Measurements from ENCODE around the gene BICC1.

BICC1 gene

DNA sequence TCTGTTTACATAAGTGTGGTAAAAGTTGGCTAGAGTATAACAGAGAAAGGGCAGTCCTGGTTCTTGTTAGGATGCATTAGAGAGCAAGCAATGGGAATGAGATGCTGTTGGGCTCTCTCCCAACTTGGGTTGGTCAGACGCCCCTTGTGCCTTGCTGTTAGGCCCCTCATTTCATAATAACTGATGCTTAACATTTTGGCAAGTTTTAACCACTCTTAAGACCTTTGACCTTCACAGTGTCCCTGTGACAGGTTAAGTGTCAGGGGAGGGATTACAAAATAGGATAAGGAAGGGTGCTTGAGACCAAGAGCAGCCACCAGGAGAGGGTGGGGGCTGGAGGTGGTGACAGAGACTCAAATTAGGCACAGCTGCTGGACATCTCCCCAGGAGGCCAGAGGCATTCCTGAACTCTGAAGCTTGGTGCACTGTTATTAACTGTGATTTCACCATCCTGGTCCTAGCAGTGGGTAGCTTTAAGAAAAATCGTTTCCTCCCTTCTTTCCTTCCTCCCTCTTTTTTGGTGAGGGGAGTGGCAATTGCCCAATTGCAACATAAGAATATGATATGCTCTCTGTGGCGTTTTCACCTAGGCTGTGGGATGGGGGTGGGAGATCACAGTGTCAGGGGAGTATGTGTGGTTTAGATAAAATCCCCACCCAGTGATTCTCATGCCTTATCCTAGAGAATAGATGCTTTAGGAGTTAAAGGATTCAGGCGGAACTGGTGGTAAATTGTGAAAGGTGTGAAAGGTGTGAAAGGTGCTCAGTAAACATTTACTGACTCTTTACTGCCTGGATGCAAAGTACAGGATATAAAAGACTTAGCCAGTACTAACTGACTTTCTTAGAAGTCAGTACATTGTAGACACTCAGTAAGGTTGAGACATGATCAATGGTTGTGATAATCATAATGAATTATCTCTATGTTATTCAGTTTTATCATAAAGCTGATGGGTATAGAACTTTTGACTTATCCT is 270.5 kb downstream of the BICC1 start:
- Histone ChIP-seq H3K36me3 (ENCODE audit: control insufficient read depth, insufficient read depth, low read length) (no peaks in the 10 kb centered on the region), H2BK5ac (ENCODE audit: low read length) (no peak overlapping the region), H3K4me2 (ENCODE audit: low read length) (no peak overlapping the region), H3K4me1 (ENCODE audit: control insufficient read depth, low read depth, low read length) (no peaks in the 10 kb centered on the region), H3K23ac (ENCODE audit: low read length) (no peak overlapping the region), H3K27ac (ENCODE audit: low read depth, low read length) (no peak overlapping the region), H3K4me3 (ENCODE audit: low read length) (no peak overlapping the region), H4K5ac (ENCODE audit: low read length) (no peak overlapping the region), H3K79me1 (ENCODE audit: low read length) (no peaks in the 10 kb centered on the region), H2AK5ac (ENCODE audit: low read length) (no peak overlapping the region), H2BK120ac (ENCODE audit: low read depth, low read length) (no peak overlapping the region), H3K18ac (ENCODE audit: low read length) (no peak overlapping the region), H2BK15ac (replicated peaks; ENCODE audit: low read depth) (no peak overlapping the region), H3K4ac (ENCODE audit: low read depth, low read length) (no peak overlapping the region), H3K56ac (ENCODE audit: low read length) (no peak overlapping the region), H4K8ac (ENCODE audit: low read depth, low read length) (no peak overlapping the region), H3K9ac (ENCODE audit: low read length) (no peak overlapping the region), H3K79me2 (ENCODE audit: control insufficient read depth, insufficient read depth, low read length) (no peaks in the 10 kb centered on the region), H3K27me3 (ENCODE audit: insufficient read depth, low read length, poor library complexity) (no peaks in the 10 kb centered on the region)
- no CpG with 5 or more reads among the region's 4 CpGs for WGBS (ENCODE audit: extremely low coverage, insufficient coverage, low lambda C conversion rate)
- DNase-seq, result no peak

DNA sequence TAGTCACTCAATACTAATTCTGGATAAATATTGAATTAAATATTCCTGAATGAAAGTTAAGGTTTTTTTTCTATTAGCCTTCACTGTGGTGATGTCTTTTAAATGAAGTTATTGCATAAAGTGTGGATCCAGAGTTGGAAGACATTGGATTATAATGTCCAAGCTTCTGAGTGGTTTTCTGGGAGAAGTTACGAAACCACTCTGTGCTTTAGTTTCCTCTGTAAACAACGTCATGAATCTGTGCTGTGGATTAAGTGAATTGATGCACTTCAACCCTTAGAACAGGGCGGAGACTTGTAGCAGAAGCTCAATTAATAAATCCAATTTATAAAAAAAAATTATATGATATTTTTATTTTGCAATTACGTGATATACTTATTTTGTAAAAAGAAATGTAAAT is 271.7 kb downstream of the BICC1 start:
- Histone ChIP-seq H4K5ac (ENCODE audit: low read length) (no peak overlapping the region), H3K23ac (ENCODE audit: low read length) (no peak overlapping the region), H3K79me1 (ENCODE audit: low read length) (no peaks in the 10 kb centered on the region), H3K27me3 (ENCODE audit: insufficient read depth, low read length, poor library complexity) (no peaks in the 10 kb centered on the region), H3K9ac (ENCODE audit: low read length) (no peak overlapping the region), H4K8ac (ENCODE audit: low read depth, low read length) (no peak overlapping the region), H2BK5ac (ENCODE audit: low read length) (no peak overlapping the region), H3K4me1 (ENCODE audit: control insufficient read depth, low read depth, low read length) (no peaks in the 10 kb centered on the region), H2BK120ac (ENCODE audit: low read depth, low read length) (no peak overlapping the region), H3K36me3 (ENCODE audit: control insufficient read depth, insufficient read depth, low read length) (no peaks in the 10 kb centered on the region), H3K4ac (ENCODE audit: low read depth, low read length) (no peak overlapping the region), H3K4me2 (ENCODE audit: low read length) (no peak overlapping the region), H3K4me3 (ENCODE audit: low read length) (no peak overlapping the region), H2AK5ac (ENCODE audit: low read length) (no peak overlapping the region), H3K56ac (ENCODE audit: low read length) (no peak overlapping the region), H3K79me2 (ENCODE audit: control insufficient read depth, insufficient read depth, low read length) (no peaks in the 10 kb centered on the region), H2BK15ac (replicated peaks; ENCODE audit: low read depth) (no peak overlapping the region), H3K27ac (ENCODE audit: low read depth, low read length) (no peak overlapping the region), H3K18ac (ENCODE audit: low read length) (no peak overlapping the region)
- WGBS (ENCODE audit: extremely low coverage, insufficient coverage, low lambda C conversion rate), result 100% methylated on average over 1 of the region's 4 CpGs
- no peak for DNase-seq

DNA sequence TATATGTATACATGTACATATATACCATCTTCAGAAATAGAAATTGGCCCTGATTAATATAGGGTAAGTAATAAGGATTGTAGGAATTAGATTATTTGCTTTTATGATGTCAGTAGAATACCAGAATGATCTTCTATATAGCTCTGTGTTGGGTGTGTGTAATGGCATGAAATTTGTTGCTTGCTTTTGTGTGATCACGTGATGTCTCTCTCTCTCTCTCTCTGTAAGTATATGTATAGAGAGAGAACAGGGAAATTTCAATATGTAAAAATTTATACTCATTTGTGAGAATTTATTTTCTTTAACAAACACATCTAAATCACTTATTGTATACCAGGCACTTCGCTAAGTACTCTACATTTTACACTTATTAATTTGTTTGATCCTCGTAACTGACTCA is 272.7 kb downstream of the BICC1 start:
- no peak overlapping the region for H2BK15ac ChIP-seq (replicated peaks; ENCODE audit: low read depth)
- H3K79me2 ChIP-seq (ENCODE audit: control insufficient read depth, insufficient read depth, low read length), result no peaks in the 10 kb centered on the region
- WGBS (ENCODE audit: extremely low coverage, insufficient coverage, low lambda C conversion rate), result no CpG with 5 or more reads among the region's 3 CpGs
- H2AK5ac ChIP-seq (ENCODE audit: low read length), result no peak overlapping the region
- no peak overlapping the region for H2BK5ac ChIP-seq (ENCODE audit: low read length)
- no peaks in the 10 kb centered on the region for H3K79me1 ChIP-seq (ENCODE audit: low read length)
- no peaks in the 10 kb centered on the region for H3K36me3 ChIP-seq (ENCODE audit: control insufficient read depth, insufficient read depth, low read length)
- no peak overlapping the region for H3K9ac ChIP-seq (ENCODE audit: low read length)
- no peak overlapping the region for H3K4me3 ChIP-seq (ENCODE audit: low read length)
- DNase-seq, result no peak
- no peak overlapping the region for H3K27ac ChIP-seq (ENCODE audit: low read depth, low read length)
- H3K4me2 ChIP-seq (ENCODE audit: low read length), result no peak overlapping the region
- H3K18ac ChIP-seq (ENCODE audit: low read length), result no peak overlapping the region
- H3K27me3 ChIP-seq (ENCODE audit: insufficient read depth, low read length, poor library complexity), result no peaks in the 10 kb centered on the region
- H3K4ac ChIP-seq (ENCODE audit: low read depth, low read length), result no peak overlapping the region
- no peak overlapping the region for H3K56ac ChIP-seq (ENCODE audit: low read length)
- no peak overlapping the region for H4K8ac ChIP-seq (ENCODE audit: low read depth, low read length)
- no peak overlapping the region for H4K5ac ChIP-seq (ENCODE audit: low read length)
- no peak overlapping the region for H2BK120ac ChIP-seq (ENCODE audit: low read depth, low read length)
- H3K4me1 ChIP-seq (ENCODE audit: control insufficient read depth, low read depth, low read length), result no peaks in the 10 kb centered on the region
- H3K23ac ChIP-seq (ENCODE audit: low read length), result no peak overlapping the region

DNA sequence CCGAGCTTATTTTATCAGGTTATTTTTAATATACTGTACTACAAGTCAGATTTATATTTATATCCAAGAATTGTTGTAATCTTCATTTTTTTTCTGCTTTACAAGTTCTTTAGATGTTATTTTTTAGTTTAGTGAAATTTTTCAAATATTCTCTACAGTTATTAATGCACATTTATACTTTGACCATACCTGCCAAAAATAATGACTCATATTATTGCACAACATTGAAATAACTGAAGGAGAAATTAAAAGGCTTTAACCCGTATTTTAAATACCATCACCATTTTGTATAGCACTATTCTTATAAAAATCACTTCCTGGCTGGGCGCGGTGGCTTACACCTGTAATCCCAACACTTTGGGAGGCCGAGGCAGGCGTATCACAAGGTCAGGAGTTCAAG is 278.5 kb downstream of the BICC1 start:
- no peaks in the 10 kb centered on the region for H3K27me3 ChIP-seq (ENCODE audit: insufficient read depth, low read length, poor library complexity)
- no peak overlapping the region for H4K5ac ChIP-seq (ENCODE audit: low read length)
- no peak overlapping the region for H2BK5ac ChIP-seq (ENCODE audit: low read length)
- no peak for DNase-seq
- H3K79me2 ChIP-seq (ENCODE audit: control insufficient read depth, insufficient read depth, low read length), result no peaks in the 10 kb centered on the region
- H3K4ac ChIP-seq (ENCODE audit: low read depth, low read length), result no peak overlapping the region
- no peak overlapping the region for H2BK120ac ChIP-seq (ENCODE audit: low read depth, low read length)
- no peak overlapping the region for H3K23ac ChIP-seq (ENCODE audit: low read length)
- H3K27ac ChIP-seq (ENCODE audit: low read depth, low read length), result no peak overlapping the region
- no peak overlapping the region for H3K4me2 ChIP-seq (ENCODE audit: low read length)
- no peak overlapping the region for H3K18ac ChIP-seq (ENCODE audit: low read length)
- H3K36me3 ChIP-seq (ENCODE audit: control insufficient read depth, insufficient read depth, low read length), result no peaks in the 10 kb centered on the region
- H3K56ac ChIP-seq (ENCODE audit: low read length), result no peak overlapping the region
- H3K4me1 ChIP-seq (ENCODE audit: control insufficient read depth, low read depth, low read length), result no peaks in the 10 kb centered on the region
- WGBS (ENCODE audit: extremely low coverage, insufficient coverage, low lambda C conversion rate), result no CpG with 5 or more reads among the region's 6 CpGs
- no peak overlapping the region for H3K4me3 ChIP-seq (ENCODE audit: low read length)
- H2AK5ac ChIP-seq (ENCODE audit: low read length), result no peak overlapping the region
- no peak overlapping the region for H4K8ac ChIP-seq (ENCODE audit: low read depth, low read length)
- H3K9ac ChIP-seq (ENCODE audit: low read length), result no peak overlapping the region
- no peak overlapping the region for H2BK15ac ChIP-seq (replicated peaks; ENCODE audit: low read depth)
- no peaks in the 10 kb centered on the region for H3K79me1 ChIP-seq (ENCODE audit: low read length)

DNA sequence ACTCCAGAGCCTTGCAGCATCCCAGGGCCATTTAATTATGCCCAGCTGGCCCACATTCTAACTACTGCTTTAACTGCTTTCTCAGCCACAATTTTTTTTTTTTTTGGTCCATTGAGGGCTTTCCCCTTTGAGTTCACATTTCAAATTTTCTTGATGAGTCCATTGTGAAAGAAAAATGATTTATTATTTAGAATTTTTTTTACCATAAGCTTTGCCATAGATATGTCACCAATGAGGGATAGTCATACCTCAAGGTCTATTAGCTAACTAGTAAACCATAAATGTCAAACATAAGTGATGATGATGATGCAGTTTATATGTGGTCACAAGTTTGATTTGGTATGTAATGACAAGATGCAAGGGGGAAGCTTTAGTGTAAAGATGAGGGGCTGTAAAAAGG is 282.9 kb downstream of the BICC1 start:
- Histone ChIP-seq H3K27me3 (ENCODE audit: insufficient read depth, low read length, poor library complexity) (no peaks in the 10 kb centered on the region), H4K5ac (ENCODE audit: low read length) (no peak overlapping the region), H3K56ac (ENCODE audit: low read length) (no peak overlapping the region), H3K79me2 (ENCODE audit: control insufficient read depth, insufficient read depth, low read length) (no peaks in the 10 kb centered on the region), H3K23ac (ENCODE audit: low read length) (no peak overlapping the region), H3K4me1 (ENCODE audit: control insufficient read depth, low read depth, low read length) (no peaks in the 10 kb centered on the region), H3K4ac (ENCODE audit: low read depth, low read length) (no peak overlapping the region), H3K27ac (ENCODE audit: low read depth, low read length) (no peak overlapping the region), H2BK5ac (ENCODE audit: low read length) (no peak overlapping the region), H3K79me1 (ENCODE audit: low read length) (no peaks in the 10 kb centered on the region), H3K9ac (ENCODE audit: low read length) (no peak overlapping the region), H3K36me3 (ENCODE audit: control insufficient read depth, insufficient read depth, low read length) (no peaks in the 10 kb centered on the region), H3K4me2 (ENCODE audit: low read length) (no peak overlapping the region), H2BK15ac (replicated peaks; ENCODE audit: low read depth) (no peak overlapping the region), H3K4me3 (ENCODE audit: low read length) (no peak overlapping the region), H2AK5ac (ENCODE audit: low read length) (no peak overlapping the region), H2BK120ac (ENCODE audit: low read depth, low read length) (no peak overlapping the region), H3K18ac (ENCODE audit: low read length) (no peak overlapping the region), H4K8ac (ENCODE audit: low read depth, low read length) (no peak overlapping the region)
- no peak for DNase-seq

DNA sequence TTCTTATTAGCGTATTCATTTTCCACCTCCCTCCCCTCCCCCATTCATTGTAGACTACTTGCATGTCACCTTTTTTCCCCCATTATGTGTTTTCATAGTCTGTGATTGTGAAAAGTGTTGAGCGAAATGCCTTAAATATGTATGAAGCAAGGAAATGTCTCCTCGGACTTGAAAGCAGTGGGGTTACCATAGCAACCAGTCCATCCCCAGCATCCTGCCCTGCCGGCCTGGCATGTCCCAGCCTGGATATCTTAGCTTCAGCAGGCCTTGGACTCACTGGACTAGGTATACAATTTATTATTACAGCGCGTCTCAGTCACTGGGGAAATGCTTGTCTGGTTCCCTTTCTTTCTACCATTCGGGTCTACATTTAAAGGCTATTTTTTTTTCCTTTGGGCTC is 283.6 kb downstream of the BICC1 start:
- Histone ChIP-seq H2BK120ac (ENCODE audit: low read depth, low read length) (no peak overlapping the region), H3K27me3 (ENCODE audit: insufficient read depth, low read length, poor library complexity) (no peaks in the 10 kb centered on the region), H2BK15ac (replicated peaks; ENCODE audit: low read depth) (no peak overlapping the region), H3K9ac (ENCODE audit: low read length) (no peak overlapping the region), H3K4ac (ENCODE audit: low read depth, low read length) (no peak overlapping the region), H2AK5ac (ENCODE audit: low read length) (no peak overlapping the region), H2BK5ac (ENCODE audit: low read length) (no peak overlapping the region), H3K27ac (ENCODE audit: low read depth, low read length) (no peak overlapping the region), H3K36me3 (ENCODE audit: control insufficient read depth, insufficient read depth, low read length) (no peaks in the 10 kb centered on the region), H3K4me1 (ENCODE audit: control insufficient read depth, low read depth, low read length) (no peaks in the 10 kb centered on the region), H3K79me2 (ENCODE audit: control insufficient read depth, insufficient read depth, low read length) (no peaks in the 10 kb centered on the region), H3K23ac (ENCODE audit: low read length) (no peak overlapping the region), H3K56ac (ENCODE audit: low read length) (no peak overlapping the region), H3K18ac (ENCODE audit: low read length) (no peak overlapping the region), H3K4me3 (ENCODE audit: low read length) (no peak overlapping the region), H3K79me1 (ENCODE audit: low read length) (no peaks in the 10 kb centered on the region), H4K8ac (ENCODE audit: low read depth, low read length) (no peak overlapping the region), H4K5ac (ENCODE audit: low read length) (no peak overlapping the region), H3K4me2 (ENCODE audit: low read length) (no peak overlapping the region)
- DNase-seq, result peak; percentile 31
- no CpG with 5 or more reads among the region's 7 CpGs for whole genome bisulfite sequencing (ENCODE audit: extremely low coverage, insufficient coverage, low lambda C conversion rate)

All from mesendoderm (in vitro differentiated cells).